ENCODE results near the gene OR2D2. TPM values are rescaled to one million over a fixed set of nuclear protein-coding genes. Genes with fewer than 3 reads are reported as not detected.

Gene OR2D2
- total RNA-seq, 1 experiment from 2014 or later, result 0.20 TPM

GRCh38 chr11:6876325-6876724, 16.0 kb downstream of the OR2D2 start, which contains the start of gene OR10A4:
TSS of gene OR10A4 (plus strand) at chr11:6876625. CDS start at chr11:6876648, 23 bp downstream.
- Histone ChIP-seq H3K9ac (ENCODE audit: low read length) (no peak within 1 kb of the TSS), H3K4me2 (ENCODE audit: low read length) (no peak within 1 kb of the TSS), H3K4me1 (ENCODE audit: control insufficient read depth in 1 of 2, insufficient read depth in 2 of 2, low read length in 2 of 2) (no peaks in the 10 kb centered on the region), H3K9me3 (ENCODE audit: control insufficient read depth in 1 of 2, insufficient read depth in 1 of 2, low read depth in 1 of 2, low read length in 2 of 2) (no peaks in the 10 kb centered on the region), H3K4me3 (replicated peaks in 1 of 2; ENCODE audit: low read depth in 1 of 2, low read length in 2 of 2) (no peak within 1 kb of the TSS), H3K27ac (ENCODE audit: low read depth, low read length) (no peak within 1 kb of the TSS), H3K9me2 (ENCODE audit: insufficient read depth) (no peaks in the 10 kb centered on the region), H4K20me1 (ENCODE audit: insufficient read depth) (no peaks in the 10 kb centered on the region), H3K36me3 (ENCODE audit: control insufficient read depth in 1 of 2, insufficient read depth in 2 of 2, low read length in 2 of 2) (no peaks in the 10 kb centered on the region), H2AFZ (ENCODE audit: low read depth, low read length, poor library complexity, severe bottlenecking) (no peak within 1 kb of the TSS), H3K79me2 (ENCODE audit: insufficient read depth, low read length) (no peaks in the 10 kb centered on the region), H3K27me3 (ENCODE audit: insufficient read depth, low read length) (peaks cover 20% of the 10 kb centered on the region)
- POLR2A ChIA-PET, result no interaction called here
- ATAC-seq (no peak), DNase-seq (ENCODE audit: low read depth, low spot score) (no peak)
- no peak for TF ChIP-seq CBX3 (IDR thresholded peaks at IDR 0.05; ENCODE audit: low read depth)
- RAD21 ChIA-PET (ENCODE audit: low non-redundant PET in 1 of 2, low total read pairs in 2 of 2, uncharacterized antibody in 2 of 2, unreplicated experiment in 2 of 2), result no interaction called here
- intact Hi-C loops (cut with micrococcal nuclease), result no loop called here
- BruUV-seq (replicated peaks), result no TSS peak
- CTCF ChIA-PET, result no interaction called here

GRCh38 chr11:6875761-6876160, 16.5 kb downstream of the OR2D2 start:
- Histone ChIP-seq H3K9me2 (ENCODE audit: insufficient read depth) (no peaks in the 10 kb centered on the region), H3K4me1 (ENCODE audit: control insufficient read depth in 1 of 2, insufficient read depth in 2 of 2, low read length in 2 of 2) (no peaks in the 10 kb centered on the region), H3K79me2 (ENCODE audit: insufficient read depth, low read length) (no peaks in the 10 kb centered on the region), H3K9me3 (ENCODE audit: control insufficient read depth in 1 of 2, insufficient read depth in 1 of 2, low read depth in 1 of 2, low read length in 2 of 2) (no peaks in the 10 kb centered on the region), H3K27me3 (ENCODE audit: insufficient read depth, low read length) (peaks cover 15% of the 10 kb centered on the region), H4K20me1 (ENCODE audit: insufficient read depth) (no peaks in the 10 kb centered on the region), H3K4me2 (ENCODE audit: low read length) (no peak overlapping the region), H3K27ac (ENCODE audit: low read depth, low read length) (no peak overlapping the region), H3K4me3 (replicated peaks in 1 of 2; ENCODE audit: low read depth in 1 of 2, low read length in 2 of 2) (no peak overlapping the region), H3K9ac (ENCODE audit: low read length) (no peak overlapping the region), H2AFZ (ENCODE audit: low read depth, low read length, poor library complexity, severe bottlenecking) (no peak overlapping the region), H3K36me3 (ENCODE audit: control insufficient read depth in 1 of 2, insufficient read depth in 2 of 2, low read length in 2 of 2) (no peaks in the 10 kb centered on the region)
- CTCF ChIA-PET, result no interaction called here
- RAD21 ChIA-PET (ENCODE audit: low non-redundant PET in 1 of 2, low total read pairs in 2 of 2, uncharacterized antibody in 2 of 2, unreplicated experiment in 2 of 2), result no interaction called here
- no TSS peak for BruUV-seq (replicated peaks)
- DNase-seq (ENCODE audit: low read depth, low spot score) (no peak), ATAC-seq (no peak)
- POLR2A ChIA-PET, result no interaction called here
- intact Hi-C loops (cut with micrococcal nuclease), result no loop called here
- no peak for TF ChIP-seq FOSL1 (IDR thresholded peaks at IDR 0.05; ENCODE audit: low read depth)
- no peak for TF ChIP-seq ZBTB33 (IDR thresholded peaks at IDR 0.05; ENCODE audit: extremely low read depth, insufficient replicate concordance, low read length)
- no peak for TF ChIP-seq ATF3 (IDR thresholded peaks at IDR 0.05)
- no peak for TF ChIP-seq ELF1 (IDR thresholded peaks at IDR 0.05; ENCODE audit: borderline replicate concordance, low read depth)

Measured in HCT116 (cell line).